HAP-1 (cell line): Measurements from ENCODE around the gene ACTR3C.

Source experiments
- DNase-seq, 2 experiments: peaks; one replicate each; pipeline ENCODE4 v3.0.0-alpha.2; 2016 to 2020; ENCODE audit warnings: low spot score in 2 of 2
- H3K27me3 ChIP-seq: fragments of 250-450 bp; sonication (Bioruptor Pico); 2 replicates; pipeline ENCODE4 v1.5.1; 2020; ENCODE audit warnings: low read depth, mild to moderate bottlenecking, moderate library complexity
- H3K36me3 ChIP-seq: fragments of 250-450 bp; sonication (Bioruptor Pico); replicated peaks from 2 replicates; pipeline ENCODE4 v1.5.1; 2020; ENCODE audit warnings: mild to moderate bottlenecking
- H3K4me1 ChIP-seq: fragments of 250-450 bp; sonication (Bioruptor Pico); 2 replicates; pipeline ENCODE4 v1.5.1; 2020; ENCODE audit warnings: mild to moderate bottlenecking
- H3K4me3 ChIP-seq: fragments of 250-450 bp; sonication (Bioruptor Pico); 2 replicates; pipeline ENCODE4 v1.5.1; 2020; ENCODE audit warnings: mild to moderate bottlenecking, moderate library complexity
- H3K9me3 ChIP-seq: fragments of 250-450 bp; sonication (Bioruptor Pico); 2 replicates; pipeline ENCODE4 v1.5.1; 2020; ENCODE audit warnings: mild to moderate bottlenecking, moderate library complexity
- in situ Hi-C: fragments of 300-500 bp; cut with MboI; formaldehyde crosslinking; loops from 3 replicates; pipeline ENCODE4 v1.14.3; 2020; ENCODE audit warnings: low sequenced_read_pairs, inconsistent platforms, mixed read lengths

ACTR3C gene

GRCh38 chr7:150322833-150323681, at the start of gene ACTR3C, which contains the start of gene LRRC61:
Gene ACTR3C (minus strand): TSS chr7:150323545. CDS start chr7:150295296, 28,249 bp downstream.
Gene LRRC61 (plus strand): TSS chr7:150323355. CDS start chr7:150336862, 13,507 bp downstream.
- no peaks in the 10 kb centered on the region for H3K4me1 ChIP-seq
- H3K27me3 ChIP-seq = no peaks in the 10 kb centered on the region
- in situ Hi-C loops = no loop called here
- DNase-seq = no peak
- no peaks in the 10 kb centered on the region for H3K36me3 ChIP-seq
- H3K4me3 ChIP-seq = no peak within 1 kb of the TSS
- H3K9me3 ChIP-seq = no peaks in the 10 kb centered on the region

- Histone ChIP-seq H3K27me3 (no peaks in the 10 kb centered on the region), H3K36me3 (peaks cover 51% of the 10 kb centered on the region), H3K4me1 (peaks cover 18% of the 10 kb centered on the region), H3K4me3 (no peak overlapping the region), H3K9me3 (no peaks in the 10 kb centered on the region)
- no peak for DNase-seq
- in situ Hi-C loops = no loop called here
Observed at GRCh38 chr7:150372271-150373048, 49.1 kb upstream of the ACTR3C start.

- H3K9me3 ChIP-seq = no peaks in the 10 kb centered on the region
- no peaks in the 10 kb centered on the region for H3K27me3 ChIP-seq
- in situ Hi-C loops = no loop called here
- DNase-seq = no peak
- no peak overlapping the region for H3K4me3 ChIP-seq
- H3K4me1 ChIP-seq = peaks cover 18% of the 10 kb centered on the region
- peaks cover 51% of the 10 kb centered on the region for H3K36me3 ChIP-seq
Observed at GRCh38 chr7:150371996-150372270, 48.6 kb upstream of the ACTR3C start.

- Histone ChIP-seq H3K9me3 (no peaks in the 10 kb centered on the region), H3K27me3 (no peaks in the 10 kb centered on the region), H3K4me3 (no peak overlapping the region), H3K36me3 (peaks cover 51% of the 10 kb centered on the region), H3K4me1 (peaks cover 18% of the 10 kb centered on the region)
- DNase-seq = no peak
- in situ Hi-C loops = no loop called here
Observed at GRCh38 chr7:150371131-150371995, 48.0 kb upstream of the ACTR3C start.

GRCh38 chr7:150370612-150371071, 47.3 kb upstream of the ACTR3C start:
- in situ Hi-C loops = no loop called here
- Histone ChIP-seq H3K27me3 (no peaks in the 10 kb centered on the region), H3K36me3 (peaks cover 51% of the 10 kb centered on the region), H3K4me3 (peak overlapping the region; percentile 72), H3K4me1 (peaks cover 18% of the 10 kb centered on the region), H3K9me3 (no peaks in the 10 kb centered on the region)
- DNase-seq = no peak

- in situ Hi-C loops = no loop called here
- peaks cover 18% of the 10 kb centered on the region for H3K4me1 ChIP-seq
- DNase-seq = no peak
Observed at GRCh38 chr7:150369748-150370501, 46.6 kb upstream of the ACTR3C start.

GRCh38 chr7:150368884-150369747, 45.8 kb upstream of the ACTR3C start:
- peak; percentile 56 to 87 for DNase-seq
- Histone ChIP-seq H3K9me3 (no peaks in the 10 kb centered on the region), H3K27me3 (no peaks in the 10 kb centered on the region), H3K4me1 (peaks cover 18% of the 10 kb centered on the region), H3K4me3 (peak overlapping the region; percentile 72), H3K36me3 (peaks cover 47% of the 10 kb centered on the region)
- in situ Hi-C loops = no loop called here

More at GRCh38 chr7:150369748-150370501, 46.6 kb upstream of the ACTR3C start:
- peak overlapping the region; percentile 72 for H3K4me3 ChIP-seq
- no peaks in the 10 kb centered on the region for H3K27me3 ChIP-seq
- H3K36me3 ChIP-seq = peaks cover 51% of the 10 kb centered on the region
- no peaks in the 10 kb centered on the region for H3K9me3 ChIP-seq

- no peaks in the 10 kb centered on the region for H3K27me3 ChIP-seq
- H3K9me3 ChIP-seq = no peaks in the 10 kb centered on the region
- peaks cover 39% of the 10 kb centered on the region for H3K36me3 ChIP-seq
- peaks cover 18% of the 10 kb centered on the region for H3K4me1 ChIP-seq
- peak within 1 kb of the TSS; percentile 72 for H3K4me3 ChIP-seq
- in situ Hi-C loops = no loop called here
- DNase-seq = peak; percentile 69 to 91
Observed at GRCh38 chr7:150368096-150368883, 44.9 kb upstream of the ACTR3C start, which contains the start of gene REPIN1. Gene REPIN1 (plus strand): TSS chr7:150368822. CDS start chr7:150369712, 890 bp downstream.

- in situ Hi-C loops = no loop called here
- Histone ChIP-seq H3K4me3 (peak overlapping the region; percentile 72), H3K27me3 (no peaks in the 10 kb centered on the region), H3K4me1 (peaks cover 18% of the 10 kb centered on the region), H3K36me3 (peaks cover 33% of the 10 kb centered on the region), H3K9me3 (no peaks in the 10 kb centered on the region)
- no peak for DNase-seq
Observed at GRCh38 chr7:150367677-150368095, 44.3 kb upstream of the ACTR3C start.

- no peaks in the 10 kb centered on the region for H3K9me3 ChIP-seq
- H3K36me3 ChIP-seq = peaks cover 14% of the 10 kb centered on the region
- peaks cover 19% of the 10 kb centered on the region for H3K4me1 ChIP-seq
- in situ Hi-C loops = no loop called here
- DNase-seq = no peak
- H3K27me3 ChIP-seq = no peaks in the 10 kb centered on the region
- no peak overlapping the region for H3K4me3 ChIP-seq
Observed at GRCh38 chr7:150365673-150366398, 42.5 kb upstream of the ACTR3C start.

- peaks cover 8% of the 10 kb centered on the region for H3K36me3 ChIP-seq
- no peaks in the 10 kb centered on the region for H3K27me3 ChIP-seq
- in situ Hi-C loops = no loop called here
Observed at GRCh38 chr7:150365194-150365593, 41.8 kb upstream of the ACTR3C start.

More at GRCh38 chr7:150365194-150365593, 41.8 kb upstream of the ACTR3C start:
- Histone ChIP-seq H3K4me1 (peaks cover 21% of the 10 kb centered on the region), H3K4me3 (no peak overlapping the region), H3K9me3 (no peaks in the 10 kb centered on the region)
- DNase-seq = no peak
